SK-N-MC (cell line): Measurements from ENCODE around the gene ANKS1B.

Experiments used
- EZH2 ChIP-seq: fragments of 200-600 bp; sonication (generic); IDR thresholded peaks from one replicate; pipeline ENCODE4 v1.6.1; 2017; ENCODE audit warnings: antibody characterized with exemption
- FOXP2 ChIP-seq: optimal IDR thresholded peaks from 2 replicates; pipeline ENCODE3; 2011; ENCODE audit warnings: mild to moderate bottlenecking, moderate library complexity; ENCODE audit not compliant: insufficient read depth; ENCODE audit errors: extremely low read length, control extremely low read depth
- POLR2AphosphoS5 ChIP-seq: IDR thresholded peaks from 2 replicates; pipeline ENCODE4 v1.6.1; 2012; ENCODE audit warnings: mild to moderate bottlenecking, low read depth, low read length, borderline replicate concordance

GRCh38 chr12:99009654-99010296 is 975.0 kb downstream of the ANKS1B start:
- no peak for TF ChIP-seq POLR2AphosphoS5
- no peak for TF ChIP-seq EZH2
- TF ChIP-seq FOXP2: no peak
